Daoy (cell line): ENCODE results near the gene SLC22A16. TPM values are rescaled to one million over a fixed set of nuclear protein-coding genes. Genes with fewer than 3 reads are reported as not detected.
"Not testable (repeated sequence)": the region's sequence is repeated elsewhere in the genome, so short reads cannot be mapped to it uniquely, and the experiment has no call there.

Experiments used
- DNase-seq: peaks from one replicate; pipeline ENCODE4 v3.0.0-alpha.2; 2015; ENCODE audit warnings: low read depth
- total RNA-seq: library from RNA; depleted of rRNA; stranded (reverse); fragments of >200 nt; shearing (Covaris generic); gene quantifications from 2 replicates; pipeline ENCODE4 v1.2.3, GENCODE V29; 2014; rRNA removed

The SLC22A16 gene
- not detected in 2 replicates for total RNA-seq

DNA sequence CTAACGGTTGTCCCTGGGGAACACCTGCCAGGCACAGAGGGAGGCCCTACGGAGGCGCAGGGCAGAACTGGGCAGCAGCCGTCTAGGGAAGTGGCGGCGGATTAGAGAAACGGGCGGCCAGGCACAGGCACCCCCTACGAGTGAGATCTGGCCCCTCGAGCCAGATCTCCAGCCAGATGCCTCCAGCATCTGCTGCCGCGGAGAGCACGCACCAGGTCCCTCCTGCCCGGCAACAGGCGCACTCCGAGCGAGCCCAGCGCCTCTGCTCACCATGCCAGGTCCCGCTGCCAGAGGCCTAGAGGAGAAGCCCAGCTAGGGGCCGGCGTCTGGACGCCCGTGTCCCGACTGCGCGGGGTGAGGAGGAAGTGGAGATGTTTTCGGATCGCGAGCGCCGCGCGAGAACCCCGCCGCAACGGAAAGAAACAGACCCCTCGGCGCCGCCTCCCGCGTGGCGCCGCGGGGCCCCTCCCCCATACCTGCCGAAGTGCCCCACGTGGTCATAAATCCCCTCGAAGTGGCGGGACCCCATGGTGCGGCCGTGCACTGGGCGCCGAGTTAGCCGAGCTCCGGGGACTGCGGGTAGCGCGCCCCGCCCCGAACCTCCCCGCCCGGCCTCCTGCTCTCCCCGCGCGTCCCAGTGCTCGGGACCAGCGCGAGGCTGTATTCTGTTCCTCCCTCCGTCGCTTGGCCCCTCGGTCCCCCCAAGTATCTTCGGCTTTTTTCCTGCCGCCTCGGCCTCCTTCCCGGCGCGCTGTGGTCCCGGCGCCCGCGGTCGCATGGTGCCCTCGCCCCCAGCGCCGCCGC is at the start of gene SLC22A16:
Gene SLC22A16, minus strand, starts transcription at position 568 of the 804 bp plus-strand sequence. Its CDS starts 39 bp downstream, at position 529.
- DNase-seq, result no peak

DNA sequence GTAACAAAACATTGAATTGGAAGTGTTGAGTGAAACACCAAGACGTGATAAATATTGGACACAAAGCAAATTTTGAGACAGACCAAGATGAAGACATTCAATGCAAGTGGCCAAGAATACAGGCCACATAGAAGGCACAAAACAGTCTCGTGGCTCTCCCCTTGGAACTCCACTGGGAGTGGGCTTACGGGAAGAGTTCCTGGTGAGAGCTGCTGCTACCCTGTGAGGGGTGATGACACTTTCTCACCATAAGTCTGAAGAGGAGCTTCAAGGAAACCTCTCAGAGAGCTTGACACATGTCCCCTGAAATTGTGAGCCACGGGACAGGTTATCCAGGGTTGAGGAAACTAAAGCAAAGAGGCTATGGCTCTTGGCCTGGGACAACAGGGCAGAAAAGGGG is 48.6 kb upstream of the SLC22A16 start:
- no peak for DNase-seq

- no peak for DNase-seq
Measured at GRCh38 chr6:110524305-110524704, 47.9 kb upstream of the SLC22A16 start.

GRCh38 chr6:110523451-110524021 is 47.1 kb upstream of the SLC22A16 start:
- DNase-seq, result no peak

DNA sequence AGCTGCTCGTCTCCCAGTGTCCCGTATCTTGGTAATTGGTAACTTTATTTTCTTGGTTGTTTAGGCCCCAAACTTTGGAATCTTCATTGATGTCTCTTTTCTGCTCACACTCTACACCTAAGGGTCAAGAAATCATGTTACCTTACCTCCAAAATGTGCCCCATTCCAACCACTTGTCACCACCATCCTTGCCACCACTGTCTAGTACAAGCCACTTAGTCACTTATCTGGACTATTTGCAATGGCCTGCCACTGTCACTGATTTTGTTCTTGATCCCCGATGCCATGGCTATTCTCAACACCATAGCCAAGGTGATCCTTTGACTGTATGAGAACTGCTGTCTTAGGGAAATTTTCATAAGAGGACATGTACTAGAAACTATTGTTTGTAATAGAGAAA is 46.0 kb upstream of the SLC22A16 start:
- no peak for DNase-seq

GRCh38 chr6:110520992-110521543 is 44.7 kb upstream of the SLC22A16 start:
- no peak for DNase-seq

DNA sequence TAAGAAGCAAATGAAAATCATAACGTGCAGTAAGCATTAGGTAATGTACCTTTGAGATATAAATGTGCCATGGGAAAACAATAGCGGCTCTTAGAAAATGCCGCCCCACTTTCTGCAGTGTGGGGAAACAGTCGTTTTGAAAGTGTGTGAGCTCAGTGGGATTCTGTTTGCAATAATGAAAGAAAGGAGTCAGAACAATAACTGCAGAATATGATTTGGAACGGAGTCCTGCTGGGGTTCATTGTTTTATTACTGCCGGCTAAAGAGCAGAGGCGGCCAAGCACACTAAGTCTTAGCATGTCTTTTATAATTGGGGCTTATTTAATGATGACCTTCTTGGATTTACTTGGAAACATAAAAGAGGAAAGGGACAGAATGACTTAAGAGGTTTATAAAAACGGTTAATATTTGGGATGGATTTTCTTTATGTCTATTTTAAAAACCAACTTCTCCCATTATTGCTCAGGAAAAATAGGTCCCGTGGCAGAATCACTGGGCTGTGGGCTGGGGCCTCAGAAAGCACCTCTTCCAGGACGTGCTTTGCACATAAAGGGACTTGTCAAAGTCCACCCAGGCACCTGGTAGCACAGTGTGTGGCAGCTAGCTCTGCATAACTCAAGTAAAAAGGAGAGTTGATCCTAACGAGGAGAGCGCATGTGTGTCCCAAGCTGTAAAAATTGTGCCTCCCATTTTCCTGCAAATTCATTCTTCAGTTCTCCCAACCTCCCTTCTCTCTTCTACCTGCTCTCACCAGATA is 44.0 kb upstream of the SLC22A16 start:
- DNase-seq, result no peak

- no peak for DNase-seq
Measured at GRCh38 chr6:110517601-110518281, 41.3 kb upstream of the SLC22A16 start.

DNA sequence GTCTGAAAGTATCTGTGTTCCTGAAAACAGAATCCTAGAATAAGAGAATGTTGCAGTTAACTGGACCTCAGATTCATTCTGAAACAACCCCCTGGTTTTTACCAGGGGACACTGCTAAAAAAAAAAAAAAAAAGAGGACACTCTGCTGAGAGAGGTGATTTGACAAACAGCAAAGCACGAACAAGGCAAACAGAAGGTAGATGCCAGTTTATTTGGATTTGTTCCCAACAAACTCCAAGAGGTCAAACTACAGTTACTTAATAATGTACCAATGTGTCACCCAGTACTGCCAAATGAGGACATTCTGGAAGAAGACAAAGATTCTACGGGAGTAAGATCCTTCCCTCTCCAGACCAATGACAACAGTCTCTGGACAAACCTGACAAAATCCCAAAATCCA is 40.6 kb upstream of the SLC22A16 start:
- no peak for DNase-seq

GRCh38 chr6:110514818-110515217 is 38.4 kb upstream of the SLC22A16 start:
- no peak for DNase-seq

DNA sequence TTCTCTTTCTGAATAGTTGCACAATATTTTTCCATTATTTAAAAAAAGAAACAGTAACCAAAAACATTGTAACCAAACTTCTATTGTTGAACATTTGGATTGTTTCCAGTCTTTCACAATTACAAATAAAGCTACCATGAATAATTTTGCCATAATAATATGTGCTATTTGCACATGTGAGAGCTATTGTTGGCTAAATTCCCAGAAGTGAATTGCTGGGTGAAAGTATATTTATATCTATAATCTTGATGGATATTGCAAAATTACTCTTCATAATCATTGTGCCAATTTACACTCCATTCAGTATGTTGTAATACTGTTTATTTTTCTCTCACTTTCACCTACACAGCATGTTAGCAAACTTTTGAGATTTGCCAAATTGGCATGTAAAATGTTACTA is 36.6 kb upstream of the SLC22A16 start:
- DNase-seq, result no peak

DNA sequence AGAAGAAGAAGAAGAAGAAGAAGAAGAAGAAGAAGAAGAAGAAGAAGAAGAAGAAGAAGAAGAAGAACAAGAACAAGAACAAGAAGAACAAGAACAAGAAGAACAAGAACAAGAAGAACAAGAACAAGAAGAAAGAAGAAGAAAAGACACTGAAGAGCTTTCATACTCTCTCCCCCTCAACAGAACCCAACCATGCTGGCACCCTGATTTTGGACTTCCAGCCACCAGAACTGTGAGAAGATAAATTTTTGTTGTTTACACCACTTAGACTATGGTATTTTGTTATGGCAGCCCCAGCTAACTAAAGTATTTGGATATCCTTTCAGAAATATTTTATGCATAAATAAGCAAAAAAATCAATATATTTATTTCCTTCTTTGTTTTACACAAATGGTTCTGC is 36.1 kb upstream of the SLC22A16 start:
- DNase-seq, result not testable (repeated sequence)

DNA sequence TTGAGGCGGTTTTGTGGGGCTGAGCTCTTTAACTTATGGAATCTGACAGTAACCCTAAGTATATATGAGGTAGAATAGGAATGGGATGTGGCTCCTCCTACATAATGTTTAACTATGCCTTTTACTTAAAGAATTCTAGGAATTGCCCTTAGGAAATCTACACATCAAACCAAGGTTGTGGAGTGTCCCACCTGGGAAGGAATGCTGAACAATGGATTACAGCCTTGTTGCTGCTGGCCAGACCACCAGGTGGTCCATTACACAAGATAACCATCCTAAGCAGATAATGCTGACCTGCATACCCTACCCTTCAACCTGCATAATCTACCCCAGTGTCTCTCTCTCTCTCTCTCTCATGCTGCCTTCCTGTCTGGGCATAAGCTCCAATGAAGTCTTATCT is 35.0 kb upstream of the SLC22A16 start:
- DNase-seq, result no peak

DNA sequence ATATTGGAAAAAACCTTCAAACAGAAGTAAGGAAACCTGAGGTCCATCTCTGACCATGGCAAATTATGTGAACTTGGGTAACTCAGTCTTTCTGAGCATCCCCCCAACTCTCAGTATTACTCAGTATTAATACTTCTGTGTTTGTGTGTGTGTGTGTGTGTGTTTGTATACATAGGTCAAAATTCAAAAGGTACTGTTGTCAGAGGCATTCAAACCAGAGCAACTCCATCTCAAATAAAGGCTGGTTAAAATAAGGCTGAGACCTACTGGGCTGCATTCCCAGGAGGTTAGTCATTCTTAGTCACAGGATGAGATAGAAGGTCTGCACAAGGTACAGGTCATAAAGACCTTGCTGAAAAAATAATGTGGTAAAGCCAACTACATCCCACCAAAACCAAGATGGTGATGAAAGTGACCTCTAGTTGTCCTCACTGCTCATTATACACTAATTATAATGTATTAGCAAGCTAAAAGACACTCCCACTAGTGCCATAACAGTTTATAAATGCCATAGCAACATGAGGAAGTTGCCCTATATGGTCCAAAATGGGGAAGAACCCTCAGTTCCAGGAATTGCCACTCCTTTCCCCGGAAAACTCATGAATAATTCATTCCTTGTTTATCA is 33.3 kb upstream of the SLC22A16 start:
- DNase-seq, result peak; percentile 88

- not testable (repeated sequence) for DNase-seq
Measured at GRCh38 chr6:110504891-110505290, 28.5 kb upstream of the SLC22A16 start.

DNA sequence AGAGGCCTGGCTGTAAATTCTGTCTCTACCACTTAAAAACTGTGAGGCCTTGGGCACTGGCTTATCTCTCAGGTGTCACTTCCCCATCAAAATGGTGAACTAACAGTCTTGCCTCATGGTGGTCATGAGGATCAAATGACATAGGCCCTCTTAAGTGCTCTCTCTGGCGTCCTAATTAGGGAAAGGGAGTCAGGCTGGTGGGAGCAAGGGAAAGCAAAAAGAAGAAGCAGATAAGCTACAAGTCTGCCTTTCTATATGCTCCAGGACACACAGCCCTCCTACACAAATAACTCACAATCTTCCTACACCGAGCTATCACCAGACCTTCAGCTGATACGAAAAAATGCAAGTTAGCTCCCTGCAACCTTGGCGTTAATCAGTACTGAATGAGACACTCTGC is 19.5 kb upstream of the SLC22A16 start:
- no peak for DNase-seq

DNA sequence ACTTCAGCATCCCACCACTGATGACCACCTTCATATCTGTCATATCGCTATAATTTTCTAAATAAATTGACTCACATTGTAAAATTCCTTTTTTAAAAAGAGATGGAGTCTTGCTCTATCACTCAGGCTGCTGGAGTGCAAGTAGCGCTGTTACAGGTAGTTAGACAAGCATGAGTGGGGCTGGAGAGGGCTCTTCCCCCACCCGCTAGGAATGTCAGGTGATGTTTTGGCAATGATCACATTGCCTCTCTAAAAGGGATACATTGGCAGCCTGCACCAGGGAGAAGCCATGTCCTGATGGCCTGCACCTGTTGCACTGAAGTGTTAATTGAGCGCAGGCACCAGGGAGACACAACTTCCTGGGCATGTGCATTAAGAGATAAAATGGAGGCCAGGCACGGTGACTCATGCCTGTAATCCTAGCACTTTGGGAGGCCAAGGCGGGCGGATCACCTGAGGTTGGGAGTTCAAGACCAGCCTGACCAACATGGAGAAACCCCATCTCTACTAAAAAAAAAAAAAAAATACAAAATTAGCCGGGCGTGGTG is 16.9 kb upstream of the SLC22A16 start:
- no peak for DNase-seq

GRCh38 chr6:110492584-110492983 is 16.2 kb upstream of the SLC22A16 start:
- peak; percentile 41 for DNase-seq

DNA sequence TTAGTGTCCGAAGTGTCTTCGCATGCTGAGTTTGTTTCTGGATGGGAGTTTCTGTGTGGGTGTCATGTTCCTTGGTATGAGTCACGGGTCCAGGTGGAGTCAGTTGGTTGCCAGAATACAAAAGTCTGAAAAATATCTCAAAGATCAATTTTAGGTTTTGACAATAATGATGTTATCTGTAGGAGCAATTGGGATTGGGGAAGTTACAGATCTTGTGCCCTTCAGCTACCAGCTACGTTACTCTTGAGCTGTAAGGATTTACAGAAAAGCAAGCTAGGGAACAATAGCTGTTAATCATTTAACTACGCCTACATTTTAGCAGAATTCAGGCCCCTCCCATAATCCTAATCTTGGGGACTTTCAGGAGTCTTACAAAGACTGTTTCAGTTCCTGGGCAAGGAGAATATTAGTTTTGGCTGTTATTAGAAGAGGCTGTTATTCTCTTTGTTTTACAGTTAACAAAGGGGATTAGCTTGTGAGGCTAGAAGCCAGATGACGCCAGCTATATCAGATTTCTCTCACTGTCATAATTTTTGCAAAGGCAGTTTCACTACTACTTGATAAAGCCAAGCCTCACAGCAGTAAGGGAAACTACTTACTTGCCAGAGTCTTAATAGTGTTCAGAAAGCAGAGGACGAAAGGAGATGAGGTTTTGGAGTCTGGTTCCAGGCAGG is 15.4 kb upstream of the SLC22A16 start:
- peak; percentile 69 for DNase-seq

DNA sequence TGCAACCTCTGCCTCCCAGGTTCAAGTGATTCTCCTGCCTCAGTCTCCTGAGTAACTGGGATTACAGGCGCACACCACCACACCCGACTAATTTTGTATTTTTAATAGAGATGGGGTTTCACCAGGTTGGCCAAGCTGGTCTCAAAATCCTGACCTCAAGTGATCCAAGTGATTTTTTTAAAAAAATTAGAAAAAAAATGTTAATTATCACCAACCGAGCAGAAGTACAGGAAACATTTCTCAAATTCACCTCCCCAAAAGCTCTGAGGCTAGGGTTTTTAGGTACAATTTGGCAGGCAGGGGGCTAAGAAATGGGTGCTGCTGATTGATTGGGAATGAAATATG is 14.9 kb upstream of the SLC22A16 start:
- no peak for DNase-seq

GRCh38 chr6:110490110-110490509 is 13.7 kb upstream of the SLC22A16 start:
- DNase-seq, result no peak
